OCI-LY7 (cell line): ENCODE results near the gene OR1K1. TPM values are rescaled to one million over a fixed set of nuclear protein-coding genes. Genes with fewer than 3 reads are reported as not detected.

Source experiments
- BruUV-seq: library from RNA; stranded (reverse); fragments of 400-500 nt; replicated peaks from 2 replicates; lab custom pipeline; 2021; lab: Mats Ljungman, UMichigan
- CTCF ChIA-PET: fragments of 300-600 bp; sonication (Branson Sonifier 250); formaldehyde crosslinking; loops from one replicate; lab custom pipeline; 2022; ENCODE audit warnings: antibody characterized with exemption; ENCODE audit not compliant: unreplicated experiment; lab: Charles Lee
- POLR2A ChIA-PET: fragments of 300-600 bp; sonication (Branson Sonifier 250); formaldehyde crosslinking; loops from one replicate; lab custom pipeline; 2022; ENCODE audit warnings: antibody characterized with exemption; lab: Charles Lee
- DNase-seq: peaks from one replicate; pipeline ENCODE4 v3.0.0-alpha.2; 2015; ENCODE audit warnings: low spot score
- H2AFZ ChIP-seq: fragments of 200-600 bp; sonication (generic), shearing (Covaris generic); 2 replicates; pipeline ENCODE4 v1.6.1; 2014; ENCODE audit warnings: mild to moderate bottlenecking, antibody characterized with exemption, low read length, moderate library complexity
- H3K27ac ChIP-seq: fragments of 200-600 bp; sonication (generic); 2 replicates; pipeline ENCODE4 v1.5.1; 2014; ENCODE audit warnings: mixed run types, low read depth, mild to moderate bottlenecking, moderate library complexity, low read length, inconsistent platforms; ENCODE audit not compliant: poor library complexity, severe bottlenecking
- H3K36me3 ChIP-seq: fragments of 200-600 bp; sonication (generic); 2 replicates; pipeline ENCODE4 v1.6.1; 2014; ENCODE audit warnings: mild to moderate bottlenecking, antibody characterized with exemption, low read length, moderate library complexity, mixed read lengths; ENCODE audit not compliant: insufficient read depth
- H3K4me1 ChIP-seq: fragments of 200-600 bp; sonication (generic); 2 replicates; pipeline ENCODE4 v1.5.1; 2014; ENCODE audit warnings: mild to moderate bottlenecking, low read length; ENCODE audit not compliant: insufficient read depth, poor library complexity, severe bottlenecking
- H3K4me2 ChIP-seq: fragments of 200-600 bp; sonication (generic); 2 replicates; pipeline ENCODE4 v1.6.1; 2014; ENCODE audit warnings: mild to moderate bottlenecking, low read length
- H3K4me3 ChIP-seq: fragments of 200-600 bp; sonication (generic); 2 replicates; pipeline ENCODE4 v1.5.1; 2014; ENCODE audit warnings: mild to moderate bottlenecking, low read depth, low read length; ENCODE audit not compliant: poor library complexity, severe bottlenecking
- H3K79me2 ChIP-seq: fragments of 200-600 bp; sonication (generic); 2 replicates; pipeline ENCODE4 v1.6.1; 2016; ENCODE audit warnings: low read depth, mild to moderate bottlenecking, low read length, moderate library complexity, mixed read lengths; ENCODE audit not compliant: insufficient read depth
- H3K9me2 ChIP-seq: fragments of 200-600 bp; sonication (generic); 2 replicates; pipeline ENCODE4 v1.6.1; 2016; ENCODE audit warnings: mild to moderate bottlenecking, low read length, mixed read lengths; ENCODE audit not compliant: insufficient read depth
- H3K9me3 ChIP-seq: fragments of 200-600 bp; sonication (generic); 2 replicates; pipeline ENCODE4 v1.6.1; 2014; ENCODE audit warnings: mild to moderate bottlenecking, mixed run types, low read length, mixed read lengths
- H4K20me1 ChIP-seq: fragments of 200-600 bp; sonication (generic); 2 replicates; pipeline ENCODE4 v1.6.1; 2014; ENCODE audit warnings: mild to moderate bottlenecking, antibody characterized with exemption, low read length, moderate library complexity, mixed read lengths; ENCODE audit not compliant: insufficient read depth
- CTCF ChIP-seq: fragments of 200-600 bp; sonication (generic); conservative IDR thresholded peaks from 2 replicates; pipeline ENCODE4 v1.5.1; 2014; ENCODE audit warnings: mild to moderate bottlenecking, antibody characterized with exemption, low read length, moderate library complexity, mixed read lengths
- EZH2phosphoT487 ChIP-seq: fragments of 200-600 bp; sonication (generic); IDR thresholded peaks from 2 replicates; pipeline ENCODE4 v1.6.1; 2018; ENCODE audit warnings: low read depth, borderline replicate concordance, mild to moderate bottlenecking, mixed run types, antibody characterized with exemption, low read length, moderate library complexity, mixed read lengths
- intact Hi-C: fragments of 100-400 bp; cut with micrococcal nuclease; formaldehyde crosslinking; loops from one replicate; pipeline ENCODE4 v1.10.0; 2022; ENCODE audit not compliant: unreplicated experiment
- total RNA-seq, 2 experiments: library from RNA; depleted of rRNA in 1 of 2; stranded (reverse); fragments of >200 nt in 1 of 2; shearing (Covaris generic) in 1 of 2; gene quantifications; 2 replicates each; pipeline ENCODE4 v1.2.3, GENCODE V29; 2014 to 2022

Gene OR1K1
- total RNA-seq, 2 experiments from 2014 or later: not detected

GRCh38 chr9:122789256-122790046, 10.5 kb upstream of the OR1K1 start:
- CTCF ChIA-PET: no interaction called here
- Histone ChIP-seq H3K4me3 (no peak overlapping the region), H3K9me2 (no peaks in the 10 kb centered on the region), H3K36me3 (no peaks in the 10 kb centered on the region), H2AFZ (no peak overlapping the region), H3K79me2 (no peaks in the 10 kb centered on the region), H4K20me1 (no peaks in the 10 kb centered on the region), H3K9me3 (no peaks in the 10 kb centered on the region), H3K4me2 (no peak overlapping the region), H3K4me1 (no peaks in the 10 kb centered on the region), H3K27ac (no peak overlapping the region)
- POLR2A ChIA-PET: no interaction called here
- BruUV-seq: no TSS peak
- DNase-seq: no peak
- TF ChIP-seq CTCF: no peak
- TF ChIP-seq EZH2phosphoT487: no peak
- intact Hi-C loops: no loop called here

GRCh38 chr9:122791872-122792669, 7.9 kb upstream of the OR1K1 start:
- H3K27ac ChIP-seq: no peak overlapping the region
- H3K9me3 ChIP-seq: no peaks in the 10 kb centered on the region
- no peak overlapping the region for H2AFZ ChIP-seq
- H3K4me1 ChIP-seq: no peaks in the 10 kb centered on the region
- ChIA-PET POLR2A (interaction anchor here (0.5 kb wide), 1 partner anchor 100 kb away, joined by 3 read pairs; no protein-coding TSS in a partner anchor), CTCF (no interaction called here)
- no peaks in the 10 kb centered on the region for H4K20me1 ChIP-seq
- H3K4me3 ChIP-seq: no peak overlapping the region
- intact Hi-C loops: no loop called here
- no TSS peak for BruUV-seq
- TF ChIP-seq CTCF (no peak), EZH2phosphoT487 (no peak)
- no peaks in the 10 kb centered on the region for H3K36me3 ChIP-seq
- no peaks in the 10 kb centered on the region for H3K9me2 ChIP-seq
- no peaks in the 10 kb centered on the region for H3K79me2 ChIP-seq
- no peak for DNase-seq
- H3K4me2 ChIP-seq: no peak overlapping the region
